OCI-LY1 (cell line): ENCODE measurements around the gene HSD17B14.
A peak's percentile ranks its signal among the peaks of the same experiment; 100 is the strongest.

ENCODE experiments used
- EZH2 ChIP-seq: fragments of 200-600 bp; sonication (generic), shearing (Covaris generic); IDR thresholded peaks from 2 replicates; pipeline ENCODE4 v1.8.0; 2017; ENCODE audit warnings: borderline replicate concordance, mixed run types, mild to moderate bottlenecking, antibody characterized with exemption, low read length, moderate library complexity, mixed read lengths
- TF ChIP-seq, protein P1 (sequence below): fragments of 200-600 bp; sonication (generic), shearing (Covaris generic); IDR thresholded peaks from 2 replicates; pipeline ENCODE4 v1.5.1; 2017; ENCODE audit warnings: mild to moderate bottlenecking, antibody characterized with exemption, low read length, moderate library complexity, mixed read lengths

DNA sequence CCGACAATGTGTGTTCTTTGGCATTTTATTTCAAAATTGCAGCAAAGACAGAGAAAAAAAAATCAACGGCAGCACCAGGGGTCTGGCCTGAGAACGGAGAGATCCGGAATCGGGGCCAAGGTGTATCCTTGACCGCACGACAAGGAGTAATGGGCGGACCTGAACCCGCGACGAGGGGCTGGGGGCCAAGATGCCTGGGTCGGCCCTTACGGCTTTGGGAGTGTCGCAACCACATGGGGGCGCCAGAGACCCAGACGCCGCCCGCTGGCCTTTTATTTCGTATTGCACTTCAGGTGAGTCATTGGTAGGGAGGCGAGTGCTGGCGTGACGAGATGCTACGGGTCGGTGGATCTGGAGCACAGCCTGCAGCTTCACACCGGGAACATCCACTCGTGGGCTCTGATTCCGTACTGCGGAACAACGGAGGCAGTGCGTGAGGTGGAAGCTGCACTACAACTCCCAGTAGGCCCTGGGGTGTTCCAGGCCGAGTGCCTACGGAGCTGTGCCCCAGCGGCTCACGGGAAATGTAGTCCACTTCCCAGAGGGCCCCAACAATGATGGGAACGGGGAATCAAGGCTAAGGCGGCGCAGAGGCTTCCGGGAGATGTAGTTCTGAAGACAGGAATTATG lies 41.1 kb downstream of the HSD17B14 start:
- TF ChIP-seq, protein P1, sequence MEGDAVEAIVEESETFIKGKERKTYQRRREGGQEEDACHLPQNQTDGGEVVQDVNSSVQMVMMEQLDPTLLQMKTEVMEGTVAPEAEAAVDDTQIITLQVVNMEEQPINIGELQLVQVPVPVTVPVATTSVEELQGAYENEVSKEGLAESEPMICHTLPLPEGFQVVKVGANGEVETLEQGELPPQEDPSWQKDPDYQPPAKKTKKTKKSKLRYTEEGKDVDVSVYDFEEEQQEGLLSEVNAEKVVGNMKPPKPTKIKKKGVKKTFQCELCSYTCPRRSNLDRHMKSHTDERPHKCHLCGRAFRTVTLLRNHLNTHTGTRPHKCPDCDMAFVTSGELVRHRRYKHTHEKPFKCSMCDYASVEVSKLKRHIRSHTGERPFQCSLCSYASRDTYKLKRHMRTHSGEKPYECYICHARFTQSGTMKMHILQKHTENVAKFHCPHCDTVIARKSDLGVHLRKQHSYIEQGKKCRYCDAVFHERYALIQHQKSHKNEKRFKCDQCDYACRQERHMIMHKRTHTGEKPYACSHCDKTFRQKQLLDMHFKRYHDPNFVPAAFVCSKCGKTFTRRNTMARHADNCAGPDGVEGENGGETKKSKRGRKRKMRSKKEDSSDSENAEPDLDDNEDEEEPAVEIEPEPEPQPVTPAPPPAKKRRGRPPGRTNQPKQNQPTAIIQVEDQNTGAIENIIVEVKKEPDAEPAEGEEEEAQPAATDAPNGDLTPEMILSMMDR: peak; percentile 99
- no peak for TF ChIP-seq EZH2
